Measurements from ENCODE around the gene PDCD11.
"Not testable (repeated sequence)": the region's sequence is repeated elsewhere in the genome, so short reads cannot be mapped to it uniquely, and the experiment has no call there.

DNA sequence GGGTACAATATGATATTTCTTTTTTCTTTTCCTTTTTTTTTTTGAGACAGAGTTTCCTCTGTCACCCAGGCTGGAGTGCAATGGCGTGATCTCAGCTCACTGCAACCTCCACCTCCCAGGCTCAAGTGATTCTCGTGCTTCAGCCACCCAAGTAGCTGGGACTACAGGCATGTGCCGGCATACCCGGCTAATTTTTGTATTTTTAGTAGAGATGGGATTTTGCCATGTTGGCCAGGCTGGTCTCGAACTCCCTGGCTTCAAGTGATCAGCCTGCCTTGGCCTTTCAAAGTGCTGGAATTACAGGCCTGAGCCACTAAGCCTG lies 20.7 kb downstream of the PDCD11 start:
- TF ChIP-seq CTCF (IDR thresholded peaks at IDR 0.05; ENCODE audit: insufficient read depth, low read depth, low read length); EZH2 (IDR thresholded peaks at IDR 0.05; ENCODE audit: insufficient read depth, low read length): not testable (repeated sequence)

Data from astrocyte (in vitro differentiated cells and primary cell).